ENCODE results near the gene DGCR2. TPM values are rescaled to one million over a fixed set of nuclear protein-coding genes. Genes with fewer than 3 reads are reported as not detected.
"Not testable (repeated sequence)": the region's sequence is repeated elsewhere in the genome, so short reads cannot be mapped to it uniquely, and the experiment has no call there.

Gene DGCR2
- total and polyA plus RNA-seq, 2 experiments from 2014 or later, result 25.6 to 42.7 TPM

GRCh38 chr22:19037282-19038163 is 84.7 kb downstream of the DGCR2 start:
- H4K20me1 ChIP-seq (ENCODE audit: insufficient read depth), result no peaks in the 10 kb centered on the region
- H3K4me1 ChIP-seq (ENCODE audit: insufficient read depth), result no peaks in the 10 kb centered on the region
- H3K79me2 ChIP-seq (ENCODE audit: insufficient read depth), result no peaks in the 10 kb centered on the region
- H3K9me3 ChIP-seq (ENCODE audit: low read depth), result no peaks in the 10 kb centered on the region
- no peaks in the 10 kb centered on the region for H3K27me3 ChIP-seq (replicated peaks; ENCODE audit: insufficient read depth)
- TF ChIP-seq EZH2phosphoT487 (IDR thresholded peaks at IDR 0.05; ENCODE audit: insufficient read depth, low read depth), result no peak
- no peak for TF ChIP-seq EZH2 (IDR thresholded peaks at IDR 0.05; ENCODE audit: insufficient read depth, poor library complexity, severe bottlenecking)
- no peak overlapping the region for H3K4me3 ChIP-seq
- H3K9ac ChIP-seq, result no peak overlapping the region
- no peak overlapping the region for H3K4me2 ChIP-seq (ENCODE audit: unreplicated experiment)
- 83 to 88% methylated on average over 17 of the region's 17 CpGs for WGBS, 2 experiments (ENCODE audit: low coverage in 1 of 2, low lambda C conversion rate in 2 of 2, missing lambda C conversion rate in 2 of 2)
- no peak for DNase-seq
- H3F3A ChIP-seq (ENCODE audit: insufficient read depth), result no peaks in the 10 kb centered on the region
- H3K36me3 ChIP-seq (ENCODE audit: low read depth), result no peaks in the 10 kb centered on the region
- in situ Hi-C loops (cut with MboI), result no loop called here
- H3K9me2 ChIP-seq (ENCODE audit: insufficient read depth), result no peaks in the 10 kb centered on the region
- no peak overlapping the region for H3K27ac ChIP-seq
- no peak overlapping the region for H2AFZ ChIP-seq

- Histone ChIP-seq H3K4me2 (ENCODE audit: unreplicated experiment) (no peak overlapping the region), H3K27ac (no peak overlapping the region), H3K9me2 (ENCODE audit: insufficient read depth) (no peaks in the 10 kb centered on the region), H3K79me2 (ENCODE audit: insufficient read depth) (no peaks in the 10 kb centered on the region), H3K4me3 (no peak overlapping the region), H2AFZ (no peak overlapping the region), H3K9me3 (ENCODE audit: low read depth) (no peaks in the 10 kb centered on the region), H4K20me1 (ENCODE audit: insufficient read depth) (no peaks in the 10 kb centered on the region), H3K9ac (no peak overlapping the region), H3K4me1 (ENCODE audit: insufficient read depth) (no peaks in the 10 kb centered on the region), H3F3A (ENCODE audit: insufficient read depth) (no peaks in the 10 kb centered on the region), H3K27me3 (replicated peaks; ENCODE audit: insufficient read depth) (no peaks in the 10 kb centered on the region), H3K36me3 (ENCODE audit: low read depth) (no peaks in the 10 kb centered on the region)
- TF ChIP-seq EZH2phosphoT487 (IDR thresholded peaks at IDR 0.05; ENCODE audit: insufficient read depth, low read depth), result no peak
- no peak for TF ChIP-seq EZH2 (IDR thresholded peaks at IDR 0.05; ENCODE audit: insufficient read depth, poor library complexity, severe bottlenecking)
- no peak for DNase-seq
- in situ Hi-C loops (cut with MboI), result no loop called here
- WGBS, 2 experiments (ENCODE audit: low coverage in 1 of 2, low lambda C conversion rate in 2 of 2, missing lambda C conversion rate in 2 of 2), result 60 to 63% methylated on average over 16 to 17 of the region's 17 CpGs
Observed at GRCh38 chr22:19036523-19037273, 85.5 kb downstream of the DGCR2 start.

DNA sequence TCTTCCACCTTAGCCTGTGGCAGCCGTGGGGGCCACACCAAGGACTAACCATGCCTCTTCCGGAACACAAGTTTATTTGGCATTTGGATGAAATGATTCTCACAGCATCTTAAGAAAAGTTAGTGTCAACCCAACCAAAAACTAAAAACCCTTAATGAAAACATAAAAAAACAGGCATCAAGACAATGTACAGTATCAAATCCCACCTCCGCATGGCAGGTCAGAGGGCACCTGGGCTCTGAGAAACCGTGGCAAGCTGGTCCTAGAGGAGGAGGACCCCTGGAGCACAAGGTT is 86.0 kb downstream of the DGCR2 start:
- H3K27me3 ChIP-seq (replicated peaks; ENCODE audit: insufficient read depth), result no peaks in the 10 kb centered on the region
- no peaks in the 10 kb centered on the region for H3K9me2 ChIP-seq (ENCODE audit: insufficient read depth)
- H3K27ac ChIP-seq, result no peak overlapping the region
- no peaks in the 10 kb centered on the region for H3F3A ChIP-seq (ENCODE audit: insufficient read depth)
- H4K20me1 ChIP-seq (ENCODE audit: insufficient read depth), result no peaks in the 10 kb centered on the region
- no peak for TF ChIP-seq EZH2 (IDR thresholded peaks at IDR 0.05; ENCODE audit: insufficient read depth, poor library complexity, severe bottlenecking)
- TF ChIP-seq EZH2phosphoT487 (IDR thresholded peaks at IDR 0.05; ENCODE audit: insufficient read depth, low read depth), result no peak
- H3K36me3 ChIP-seq (ENCODE audit: low read depth), result no peaks in the 10 kb centered on the region
- in situ Hi-C loops (cut with MboI), result no loop called here
- H3K4me2 ChIP-seq (ENCODE audit: unreplicated experiment), result no peak overlapping the region
- no peaks in the 10 kb centered on the region for H3K4me1 ChIP-seq (ENCODE audit: insufficient read depth)
- no peak overlapping the region for H3K9ac ChIP-seq
- no peak overlapping the region for H2AFZ ChIP-seq
- whole genome bisulfite sequencing, 2 experiments (ENCODE audit: low coverage in 1 of 2, low lambda C conversion rate in 2 of 2, missing lambda C conversion rate in 2 of 2), result 60 to 71% methylated on average over 4 of the region's 4 CpGs
- no peak overlapping the region for H3K4me3 ChIP-seq
- DNase-seq, result no peak
- H3K79me2 ChIP-seq (ENCODE audit: insufficient read depth), result no peaks in the 10 kb centered on the region
- H3K9me3 ChIP-seq (ENCODE audit: low read depth), result no peaks in the 10 kb centered on the region

DNA sequence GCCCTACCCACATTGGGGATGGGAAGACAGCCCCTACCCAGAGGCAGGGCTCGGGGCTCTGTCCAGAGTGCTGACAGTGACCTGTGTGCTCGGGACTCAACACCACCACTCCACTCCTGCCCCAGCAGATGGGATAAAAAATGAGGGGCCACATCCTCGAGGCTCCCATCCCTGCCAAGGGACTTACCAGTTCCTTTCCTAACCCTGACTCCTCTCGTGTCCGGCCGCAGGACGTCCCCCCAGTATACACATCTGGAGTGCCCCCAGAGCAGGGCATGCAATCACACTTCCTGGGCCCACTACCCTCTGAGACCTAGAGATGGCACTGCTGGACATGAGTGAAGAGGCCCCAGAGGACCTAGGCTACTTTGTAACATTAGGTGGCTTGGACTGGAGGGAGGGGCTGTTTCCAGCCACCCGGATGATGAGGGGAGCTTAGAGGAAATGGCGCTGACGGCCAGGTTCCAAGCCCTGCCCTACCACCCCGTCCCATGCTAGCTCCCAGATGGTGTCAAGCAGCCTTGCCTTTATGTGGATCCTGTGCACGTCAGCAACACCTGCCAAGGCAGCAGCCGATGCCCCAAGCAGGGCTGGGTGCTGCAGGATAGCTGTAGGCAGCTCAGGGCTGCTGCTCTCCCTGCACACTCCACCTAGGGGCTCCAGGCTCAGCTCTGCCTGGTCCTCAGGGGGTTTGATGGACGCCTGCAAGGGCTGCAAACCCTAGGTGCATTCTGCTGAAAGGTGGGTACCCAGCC is 86.6 kb downstream of the DGCR2 start:
- Histone ChIP-seq H3K9ac (no peak overlapping the region), H3K9me3 (ENCODE audit: low read depth) (no peaks in the 10 kb centered on the region), H3K4me1 (ENCODE audit: insufficient read depth) (no peaks in the 10 kb centered on the region), H3F3A (ENCODE audit: insufficient read depth) (no peaks in the 10 kb centered on the region), H3K79me2 (ENCODE audit: insufficient read depth) (no peaks in the 10 kb centered on the region), H3K27ac (no peak overlapping the region), H3K4me2 (ENCODE audit: unreplicated experiment) (no peak overlapping the region), H2AFZ (no peak overlapping the region), H4K20me1 (ENCODE audit: insufficient read depth) (no peaks in the 10 kb centered on the region), H3K27me3 (replicated peaks; ENCODE audit: insufficient read depth) (peaks cover under 1% of the 10 kb centered on the region; the same call in 1 of the 2 replicates), H3K4me3 (no peak overlapping the region), H3K36me3 (ENCODE audit: low read depth) (no peaks in the 10 kb centered on the region), H3K9me2 (ENCODE audit: insufficient read depth) (no peaks in the 10 kb centered on the region)
- WGBS, 2 experiments (ENCODE audit: low coverage in 1 of 2, low lambda C conversion rate in 2 of 2, missing lambda C conversion rate in 2 of 2), result 23 to 35% methylated on average over 14 of the region's 14 CpGs
- in situ Hi-C loops (cut with MboI), result no loop called here
- TF ChIP-seq EZH2 (IDR thresholded peaks at IDR 0.05; ENCODE audit: insufficient read depth, poor library complexity, severe bottlenecking) (no peak), EZH2phosphoT487 (IDR thresholded peaks at IDR 0.05; ENCODE audit: insufficient read depth, low read depth) (no peak)
- DNase-seq, result no peak

- H2AFZ ChIP-seq; H3K9me2 ChIP-seq (ENCODE audit: insufficient read depth); H3K27me3 ChIP-seq (replicated peaks; ENCODE audit: insufficient read depth); DNase-seq; H3K4me3 ChIP-seq; H3K79me2 ChIP-seq (ENCODE audit: insufficient read depth); H3K9me3 ChIP-seq (ENCODE audit: low read depth); H3F3A ChIP-seq (ENCODE audit: insufficient read depth); H3K27ac ChIP-seq; H3K36me3 ChIP-seq (ENCODE audit: low read depth); H4K20me1 ChIP-seq (ENCODE audit: insufficient read depth); in situ Hi-C loops (cut with MboI); H3K4me2 ChIP-seq (ENCODE audit: unreplicated experiment); H3K9ac ChIP-seq; H3K4me1 ChIP-seq (ENCODE audit: insufficient read depth): not testable (repeated sequence)
- 25 to 35% methylated on average over 6 of the region's 6 CpGs for WGBS, 2 experiments (ENCODE audit: low coverage in 1 of 2, low lambda C conversion rate in 2 of 2, missing lambda C conversion rate in 2 of 2)
Observed at GRCh38 chr22:19035126-19035473, 87.1 kb downstream of the DGCR2 start.

DNA sequence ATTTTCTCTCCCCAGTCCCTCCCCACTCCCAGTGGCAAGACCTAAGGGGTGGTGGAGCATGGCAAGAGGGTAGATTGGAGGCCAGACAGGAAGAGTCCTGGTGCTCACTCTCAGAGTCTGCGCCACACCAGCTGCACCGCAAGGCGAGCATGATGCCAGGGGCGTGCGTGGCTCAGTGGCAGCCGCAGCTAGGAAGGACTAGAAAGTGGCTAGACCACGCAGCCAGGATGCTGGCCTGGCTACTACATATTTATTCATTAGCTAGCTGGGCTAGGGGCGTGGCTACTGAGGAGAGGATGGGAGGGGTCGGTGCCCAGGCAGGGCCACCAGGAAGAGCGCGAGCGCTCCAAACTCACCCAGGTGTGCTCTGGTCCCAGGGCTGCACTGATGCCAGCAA is 87.5 kb downstream of the DGCR2 start:
- H4K20me1 ChIP-seq (ENCODE audit: insufficient read depth); H3K9ac ChIP-seq; H3K27me3 ChIP-seq (replicated peaks; ENCODE audit: insufficient read depth); H3F3A ChIP-seq (ENCODE audit: insufficient read depth); H2AFZ ChIP-seq; in situ Hi-C loops (cut with MboI); H3K9me3 ChIP-seq (ENCODE audit: low read depth); H3K9me2 ChIP-seq (ENCODE audit: insufficient read depth); H3K4me3 ChIP-seq; H3K27ac ChIP-seq; H3K79me2 ChIP-seq (ENCODE audit: insufficient read depth); H3K36me3 ChIP-seq (ENCODE audit: low read depth); H3K4me1 ChIP-seq (ENCODE audit: insufficient read depth); H3K4me2 ChIP-seq (ENCODE audit: unreplicated experiment); DNase-seq: not testable (repeated sequence)
- 49 to 56% methylated on average over 7 to 10 of the region's 12 CpGs for WGBS, 2 experiments (ENCODE audit: low coverage in 1 of 2, low lambda C conversion rate in 2 of 2, missing lambda C conversion rate in 2 of 2)

Measured in GM23248 (cell line).